PFSK-1 (cell line): ENCODE results near the gene PAAF1.

ENCODE experiments used
- FOXP2 ChIP-seq: optimal IDR thresholded peaks from 2 replicates; pipeline ENCODE3; 2011; ENCODE audit warnings: borderline replicate concordance, control low read depth, inconsistent platforms; ENCODE audit not compliant: insufficient read depth; ENCODE audit errors: extremely low read length, extremely low read depth
- POLR2AphosphoS5 ChIP-seq: IDR thresholded peaks from 2 replicates; pipeline ENCODE4 v1.6.1; 2012; ENCODE audit warnings: low read depth, mild to moderate bottlenecking, control low read depth, low read length, moderate library complexity
- TAF1 ChIP-seq: IDR thresholded peaks from 2 replicates; pipeline ENCODE4 v1.6.1; 2012; ENCODE audit warnings: low read length, control low read depth, borderline replicate concordance; ENCODE audit not compliant: insufficient read depth
- TF ChIP-seq, protein P1 (sequence below), 2 experiments: IDR thresholded peaks; 2 replicates each; pipeline versions ENCODE4 v1.6.1 to v1.8.0; 2011 to 2012; ENCODE audit warnings: low read depth in 2 of 2, low read length in 2 of 2, control low read depth in 1 of 2, inconsistent platforms in 1 of 2, mild to moderate bottlenecking in 1 of 2, moderate library complexity in 1 of 2; ENCODE audit not compliant: insufficient read depth in 1 of 2

DNA sequence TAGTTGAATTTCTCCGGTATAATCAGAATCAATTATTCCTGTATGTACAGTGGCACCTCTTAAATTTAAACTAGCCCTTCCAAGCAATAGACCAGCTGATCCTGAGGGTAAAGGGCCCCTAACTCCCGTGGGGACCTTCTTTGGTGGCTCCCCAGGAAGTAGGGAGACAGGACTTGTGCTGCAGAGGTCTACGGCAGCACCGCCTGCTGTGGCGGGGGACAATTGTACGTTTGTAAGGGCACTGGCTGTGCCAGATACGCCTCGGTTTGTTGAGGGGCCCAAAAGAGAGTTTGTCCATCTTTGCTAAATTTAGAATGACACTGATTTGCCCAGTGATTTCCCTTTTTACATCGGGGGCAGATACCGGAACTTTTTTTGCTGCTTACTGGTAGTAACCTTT lies 68.1 kb downstream of the PAAF1 start:
- TF ChIP-seq FOXP2 (no peak), TAF1 (no peak), POLR2AphosphoS5 (no peak)
- TF ChIP-seq, protein P1, sequence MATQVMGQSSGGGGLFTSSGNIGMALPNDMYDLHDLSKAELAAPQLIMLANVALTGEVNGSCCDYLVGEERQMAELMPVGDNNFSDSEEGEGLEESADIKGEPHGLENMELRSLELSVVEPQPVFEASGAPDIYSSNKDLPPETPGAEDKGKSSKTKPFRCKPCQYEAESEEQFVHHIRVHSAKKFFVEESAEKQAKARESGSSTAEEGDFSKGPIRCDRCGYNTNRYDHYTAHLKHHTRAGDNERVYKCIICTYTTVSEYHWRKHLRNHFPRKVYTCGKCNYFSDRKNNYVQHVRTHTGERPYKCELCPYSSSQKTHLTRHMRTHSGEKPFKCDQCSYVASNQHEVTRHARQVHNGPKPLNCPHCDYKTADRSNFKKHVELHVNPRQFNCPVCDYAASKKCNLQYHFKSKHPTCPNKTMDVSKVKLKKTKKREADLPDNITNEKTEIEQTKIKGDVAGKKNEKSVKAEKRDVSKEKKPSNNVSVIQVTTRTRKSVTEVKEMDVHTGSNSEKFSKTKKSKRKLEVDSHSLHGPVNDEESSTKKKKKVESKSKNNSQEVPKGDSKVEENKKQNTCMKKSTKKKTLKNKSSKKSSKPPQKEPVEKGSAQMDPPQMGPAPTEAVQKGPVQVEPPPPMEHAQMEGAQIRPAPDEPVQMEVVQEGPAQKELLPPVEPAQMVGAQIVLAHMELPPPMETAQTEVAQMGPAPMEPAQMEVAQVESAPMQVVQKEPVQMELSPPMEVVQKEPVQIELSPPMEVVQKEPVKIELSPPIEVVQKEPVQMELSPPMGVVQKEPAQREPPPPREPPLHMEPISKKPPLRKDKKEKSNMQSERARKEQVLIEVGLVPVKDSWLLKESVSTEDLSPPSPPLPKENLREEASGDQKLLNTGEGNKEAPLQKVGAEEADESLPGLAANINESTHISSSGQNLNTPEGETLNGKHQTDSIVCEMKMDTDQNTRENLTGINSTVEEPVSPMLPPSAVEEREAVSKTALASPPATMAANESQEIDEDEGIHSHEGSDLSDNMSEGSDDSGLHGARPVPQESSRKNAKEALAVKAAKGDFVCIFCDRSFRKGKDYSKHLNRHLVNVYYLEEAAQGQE (IDR thresholded peaks at IDR 0.05; ENCODE audit: insufficient read depth in 1 of 2, low read depth in 2 of 2, low read length in 2 of 2): no peak
